Stimulated activated naive CD4-positive, alpha-beta T cell (primary cell): Measurements from ENCODE around the gene LPCAT4.
"Not testable (repeated sequence)": the region's sequence is repeated elsewhere in the genome, so short reads cannot be mapped to it uniquely, and the experiment has no call there.

Experiments used
- DNase-seq, 6 experiments: peaks; one replicate each; lab custom pipeline; 2025; lab: John Stamatoyannopoulos, UW

The LPCAT4 gene

GRCh38 chr15:34362047-34362773, 4.8 kb downstream of the LPCAT4 start:
- DNase-seq = no peak

- DNase-seq = no peak
Observed at GRCh38 chr15:34361278-34361677, 5.7 kb downstream of the LPCAT4 start.

- no peak for DNase-seq
Observed at GRCh38 chr15:34360298-34360697, 6.7 kb downstream of the LPCAT4 start.

GRCh38 chr15:34359416-34359815, 7.6 kb downstream of the LPCAT4 start:
- no peak for DNase-seq

GRCh38 chr15:34358948-34359347, 8.0 kb downstream of the LPCAT4 start:
- DNase-seq = no peak

GRCh38 chr15:34358367-34358766, 8.6 kb downstream of the LPCAT4 start:
- DNase-seq = no peak

- DNase-seq = no peak
Observed at GRCh38 chr15:34357653-34358052, 9.3 kb downstream of the LPCAT4 start.

GRCh38 chr15:34355241-34355640, 11.8 kb downstream of the LPCAT4 start:
- no peak for DNase-seq

GRCh38 chr15:34354286-34354685, 12.7 kb downstream of the LPCAT4 start:
- no peak for DNase-seq

- no peak for DNase-seq
Observed at GRCh38 chr15:34353627-34354026, 13.4 kb downstream of the LPCAT4 start.

GRCh38 chr15:34352996-34353395, 14.0 kb downstream of the LPCAT4 start:
- not testable (repeated sequence) for DNase-seq

- DNase-seq = no peak
Observed at GRCh38 chr15:34349769-34350168, 17.2 kb downstream of the LPCAT4 start.

- DNase-seq = no peak
Observed at GRCh38 chr15:34348735-34349300, 18.2 kb downstream of the LPCAT4 start.

GRCh38 chr15:34347951-34348638, 18.9 kb downstream of the LPCAT4 start:
- DNase-seq = no peak

- peak; percentile 82 to 93 (median 88) for DNase-seq
Observed at GRCh38 chr15:34342737-34343575, 24.0 kb downstream of the LPCAT4 start, which contains the start of the genes NOP10 and NUTM1. Gene NOP10 (minus strand): TSS chr15:34343136. CDS start chr15:34343073, 63 bp downstream. Gene NUTM1 (plus strand): TSS chr15:34343315. CDS start chr15:34343697, 382 bp downstream.

GRCh38 chr15:34342213-34342736, 24.7 kb downstream of the LPCAT4 start:
- peak in 1 of 6 experiments; percentile 33 for DNase-seq

GRCh38 chr15:34341381-34342212, 25.4 kb downstream of the LPCAT4 start:
- no peak for DNase-seq

GRCh38 chr15:34339946-34340345, 27.1 kb downstream of the LPCAT4 start:
- DNase-seq = no peak

- DNase-seq = no peak
Observed at GRCh38 chr15:34338347-34338746, 28.6 kb downstream of the LPCAT4 start.

- peak; percentile 83 to 92 (median 86) for DNase-seq
Observed at GRCh38 chr15:34337557-34338306, 29.3 kb downstream of the LPCAT4 start, which contains the start of gene SLC12A6. Gene SLC12A6 (minus strand): TSS chr15:34337781. CDS start chr15:34336680, 1,101 bp downstream.
